DOHH2 (cell line): ENCODE measurements around the gene VWA5B2.

Experiments used
- H3F3A ChIP-seq: fragments of 200-600 bp; sonication (generic), shearing (Covaris generic); 2 replicates; pipeline ENCODE4 v1.6.0; 2016; ENCODE audit warnings: antibody characterized with exemption, mild to moderate bottlenecking; ENCODE audit not compliant: control insufficient read depth, insufficient read depth
- H3K27ac ChIP-seq: fragments of 200-600 bp; sonication (generic); 2 replicates; pipeline ENCODE4 v1.5.1; 2014; ENCODE audit warnings: low read depth, mild to moderate bottlenecking, low read length, moderate library complexity
- H3K27me3 ChIP-seq: fragments of 200-600 bp; sonication (generic); 2 replicates; pipeline ENCODE4 v1.6.1; 2014; ENCODE audit warnings: mild to moderate bottlenecking, low read length, mixed read lengths; ENCODE audit not compliant: control insufficient read depth
- H3K36me3 ChIP-seq: fragments of 200-600 bp; sonication (generic); 2 replicates; pipeline ENCODE4 v1.6.1; 2014; ENCODE audit warnings: mild to moderate bottlenecking, low read length, moderate library complexity, mixed read lengths; ENCODE audit not compliant: control insufficient read depth
- H3K4me1 ChIP-seq: fragments of 200-600 bp; sonication (generic); 2 replicates; pipeline ENCODE4 v1.6.1; 2014; ENCODE audit warnings: mild to moderate bottlenecking, low read length, mixed read lengths; ENCODE audit not compliant: control insufficient read depth
- H3K4me2 ChIP-seq: fragments of 200-600 bp; sonication (generic); 2 replicates; pipeline ENCODE4 v1.6.0; 2014; ENCODE audit warnings: mild to moderate bottlenecking, low read length, moderate library complexity
- H3K4me3 ChIP-seq: fragments of 200-600 bp; sonication (generic); 2 replicates; pipeline ENCODE4 v1.5.1; 2014; ENCODE audit warnings: mild to moderate bottlenecking, low read length, mixed read lengths
- H3K79me2 ChIP-seq: fragments of 200-600 bp; sonication (generic); 2 replicates; pipeline ENCODE4 v1.6.1; 2014; ENCODE audit warnings: mild to moderate bottlenecking, low read length, mixed read lengths; ENCODE audit not compliant: control insufficient read depth
- H3K9me2 ChIP-seq: fragments of 200-600 bp; sonication (generic); replicated peaks from 2 replicates; pipeline ENCODE4 v1.6.1; 2014; ENCODE audit warnings: mild to moderate bottlenecking, low read length, mixed read lengths; ENCODE audit not compliant: control insufficient read depth
- H3K9me3 ChIP-seq: fragments of 200-600 bp; sonication (generic); 2 replicates; pipeline ENCODE4 v1.6.1; 2014; ENCODE audit warnings: antibody characterized with exemption, low read length, mixed read lengths; ENCODE audit not compliant: control insufficient read depth, insufficient read depth
- H4K20me1 ChIP-seq: fragments of 200-600 bp; sonication (generic); 2 replicates; pipeline ENCODE4 v1.6.0; 2014; ENCODE audit warnings: low read depth, mild to moderate bottlenecking, antibody characterized with exemption, low read length, moderate library complexity; ENCODE audit not compliant: control insufficient read depth, insufficient read depth
- EZH2phosphoT487 ChIP-seq: fragments of 200-600 bp; sonication (generic); IDR thresholded peaks from 2 replicates; pipeline ENCODE4 v1.6.1; 2017; ENCODE audit warnings: borderline replicate concordance, mild to moderate bottlenecking, antibody characterized with exemption, low read length, moderate library complexity, mixed read lengths
- TF ChIP-seq, protein P1 (sequence below): fragments of 200-600 bp; sonication (generic); IDR thresholded peaks from one replicate; pipeline ENCODE4 v1.5.1; 2014; ENCODE audit warnings: antibody characterized with exemption, mild to moderate bottlenecking, low read depth, low read length; ENCODE audit not compliant: poor library complexity, severe bottlenecking

The VWA5B2 gene

DNA sequence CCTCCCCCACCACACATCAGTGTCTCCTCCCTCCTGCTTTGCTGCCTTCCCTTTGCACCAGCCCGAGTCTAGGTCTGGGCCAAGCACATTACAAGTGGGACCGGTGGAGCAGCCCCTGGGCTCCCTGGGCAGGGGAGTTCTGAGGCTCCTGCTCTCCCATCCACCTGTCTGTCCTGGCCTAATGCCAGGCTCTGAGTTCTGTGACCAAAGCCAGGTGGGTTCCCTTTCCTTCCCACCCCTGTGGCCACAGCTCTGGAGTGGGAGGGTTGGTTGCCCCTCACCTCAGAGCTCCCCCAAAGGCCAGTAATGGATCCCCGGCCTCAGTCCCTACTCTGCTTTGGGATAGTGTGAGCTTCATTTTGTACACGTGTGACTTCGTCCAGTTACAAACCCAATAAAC is 45.7 kb upstream of the VWA5B2 start:
- Histone ChIP-seq H3K27ac (no peak overlapping the region), H3K4me1 (peaks cover 21% of the 10 kb centered on the region), H4K20me1 (peaks cover 9% of the 10 kb centered on the region; the same call in 1 of the 2 replicates), H3F3A (peaks cover 3% of the 10 kb centered on the region; the same call in 1 of the 2 replicates), H3K9me3 (no peaks in the 10 kb centered on the region), H3K4me3 (no peak overlapping the region), H3K4me2 (no peak overlapping the region), H3K27me3 (no peaks in the 10 kb centered on the region), H3K79me2 (peaks cover 33% of the 10 kb centered on the region), H3K36me3 (peaks cover 84% of the 10 kb centered on the region), H3K9me2 (no peaks in the 10 kb centered on the region)
- TF ChIP-seq EZH2phosphoT487 = no peak
- TF ChIP-seq, protein P1, sequence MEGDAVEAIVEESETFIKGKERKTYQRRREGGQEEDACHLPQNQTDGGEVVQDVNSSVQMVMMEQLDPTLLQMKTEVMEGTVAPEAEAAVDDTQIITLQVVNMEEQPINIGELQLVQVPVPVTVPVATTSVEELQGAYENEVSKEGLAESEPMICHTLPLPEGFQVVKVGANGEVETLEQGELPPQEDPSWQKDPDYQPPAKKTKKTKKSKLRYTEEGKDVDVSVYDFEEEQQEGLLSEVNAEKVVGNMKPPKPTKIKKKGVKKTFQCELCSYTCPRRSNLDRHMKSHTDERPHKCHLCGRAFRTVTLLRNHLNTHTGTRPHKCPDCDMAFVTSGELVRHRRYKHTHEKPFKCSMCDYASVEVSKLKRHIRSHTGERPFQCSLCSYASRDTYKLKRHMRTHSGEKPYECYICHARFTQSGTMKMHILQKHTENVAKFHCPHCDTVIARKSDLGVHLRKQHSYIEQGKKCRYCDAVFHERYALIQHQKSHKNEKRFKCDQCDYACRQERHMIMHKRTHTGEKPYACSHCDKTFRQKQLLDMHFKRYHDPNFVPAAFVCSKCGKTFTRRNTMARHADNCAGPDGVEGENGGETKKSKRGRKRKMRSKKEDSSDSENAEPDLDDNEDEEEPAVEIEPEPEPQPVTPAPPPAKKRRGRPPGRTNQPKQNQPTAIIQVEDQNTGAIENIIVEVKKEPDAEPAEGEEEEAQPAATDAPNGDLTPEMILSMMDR = no peak

DNA sequence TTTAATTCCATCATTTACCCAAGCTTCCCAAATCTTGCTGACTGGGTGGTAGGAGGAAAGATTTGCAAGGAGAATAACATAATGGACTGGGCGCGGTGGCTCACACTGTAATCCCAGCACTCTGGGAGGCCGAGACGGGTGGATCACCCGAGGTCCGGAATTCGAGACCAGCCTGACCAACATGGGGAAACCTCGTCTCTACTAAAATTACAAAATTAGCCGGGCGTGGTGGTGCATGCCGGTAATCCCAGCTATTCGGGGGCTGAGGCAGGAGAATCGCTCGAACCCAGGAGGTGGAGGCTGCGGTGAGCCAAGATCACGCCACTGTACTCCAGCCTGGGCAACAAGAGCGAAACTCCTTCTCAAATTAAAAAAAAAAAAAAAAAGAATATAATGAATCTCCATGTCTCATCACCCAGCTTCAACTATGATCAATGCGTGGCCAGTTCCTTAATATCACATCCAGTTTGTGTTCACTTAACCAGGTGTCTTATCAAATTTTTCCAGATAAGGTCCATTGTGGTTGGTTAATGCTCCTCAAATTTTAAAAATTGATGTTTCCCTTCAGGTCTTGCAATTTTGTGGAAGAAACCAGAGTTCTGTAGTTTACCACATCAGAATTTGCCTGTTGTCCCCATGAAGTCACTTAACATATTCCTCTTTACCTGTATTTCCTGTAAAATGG is 44.7 kb upstream of the VWA5B2 start:
- peaks cover 42% of the 10 kb centered on the region for H3K79me2 ChIP-seq
- H3K9me3 ChIP-seq = no peaks in the 10 kb centered on the region

DNA sequence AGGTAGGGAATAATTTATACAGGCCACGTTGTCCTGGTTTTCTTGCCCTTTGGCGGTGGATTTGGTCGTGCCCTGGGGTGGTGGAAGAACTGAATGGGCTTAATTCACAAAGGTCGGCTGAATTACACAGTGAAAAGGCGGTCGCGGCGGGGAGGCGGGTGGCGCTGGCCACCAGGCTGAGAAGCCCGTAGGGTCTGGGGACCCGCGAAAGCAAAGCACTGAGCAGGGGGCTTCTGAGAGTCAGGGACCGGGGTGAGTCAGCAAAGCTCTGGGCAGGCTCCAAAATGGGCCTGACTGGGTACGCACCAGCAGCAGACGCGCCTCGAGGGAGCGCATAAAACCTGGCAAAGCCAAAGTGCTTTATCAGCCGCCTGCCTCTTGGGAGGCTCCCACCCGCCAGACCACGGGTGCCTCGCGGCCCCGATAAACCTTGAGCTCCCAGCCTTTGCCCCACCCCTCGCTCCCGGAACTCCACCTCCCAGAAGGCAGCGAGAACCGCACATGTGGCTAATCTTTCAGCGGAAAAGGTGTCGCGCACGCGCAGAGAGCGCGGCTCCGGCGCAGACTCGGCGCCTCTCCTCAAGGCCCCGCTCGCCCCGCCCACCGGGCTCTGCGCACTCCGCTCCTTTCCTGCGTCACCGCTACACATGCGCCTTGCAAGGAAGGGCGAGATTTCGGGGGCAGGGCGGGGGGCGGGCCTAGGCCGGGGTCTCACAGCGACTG is 43.8 kb upstream of the VWA5B2 start:
- peaks cover 9% of the 10 kb centered on the region; the same call in 1 of the 2 replicates for H4K20me1 ChIP-seq
- no peaks in the 10 kb centered on the region for H3K9me2 ChIP-seq
- peaks cover 43% of the 10 kb centered on the region for H3K79me2 ChIP-seq
- H3K27ac ChIP-seq = peak overlapping the region; percentile 33; the same call in 1 of the 2 replicates
- no peak for TF ChIP-seq EZH2phosphoT487
- peaks cover 21% of the 10 kb centered on the region for H3K4me1 ChIP-seq
- H3F3A ChIP-seq = peaks cover 3% of the 10 kb centered on the region; the same call in 1 of the 2 replicates
- peak overlapping the region; percentile 86 for H3K4me3 ChIP-seq
- no peaks in the 10 kb centered on the region for H3K9me3 ChIP-seq
- H3K27me3 ChIP-seq = no peaks in the 10 kb centered on the region
- H3K36me3 ChIP-seq = peaks cover 84% of the 10 kb centered on the region
- peak overlapping the region; percentile 92 for H3K4me2 ChIP-seq

More for the DNA sequence above, 44.7 kb upstream of the VWA5B2 start:
- H3K9me2 ChIP-seq = no peaks in the 10 kb centered on the region
- no peaks in the 10 kb centered on the region for H3K27me3 ChIP-seq
- peak overlapping the region; percentile 87 for H3K4me2 ChIP-seq
- TF ChIP-seq EZH2phosphoT487 = no peak
- TF ChIP-seq, protein P1 = no peak
- no peak overlapping the region for H3K27ac ChIP-seq
- peaks cover 9% of the 10 kb centered on the region; the same call in 1 of the 2 replicates for H4K20me1 ChIP-seq
- peaks cover 84% of the 10 kb centered on the region for H3K36me3 ChIP-seq
- H3K4me1 ChIP-seq = peaks cover 21% of the 10 kb centered on the region
- H3F3A ChIP-seq = peaks cover 3% of the 10 kb centered on the region; the same call in 1 of the 2 replicates
- peak overlapping the region; percentile 86 for H3K4me3 ChIP-seq
